GM12878 (cell line): ENCODE results near the gene TRIM58. TPM values are rescaled to one million over a fixed set of nuclear protein-coding genes. Genes with fewer than 3 reads are reported as not detected.

Experiments
- ATAC-seq: fragments of 200-7000 bp; cut with Tn5 transposase; 3 replicates; pipeline ENCODE4 v1.9.1; 2020; ENCODE audit warnings: mild to moderate bottlenecking, moderate library complexity
- BruUV-seq: library from RNA; stranded (reverse); fragments of 400-500 nt; replicated peaks from 2 replicates; lab custom pipeline; 2021; lab: Mats Ljungman, UMichigan
- CTCF ChIA-PET: fragments of 300-600 bp; sonication (Branson Sonifier 250); formaldehyde crosslinking; extraction: SDS; loops from one replicate; lab custom pipeline; 2021; ENCODE audit warnings: inconsistent platforms; lab: Yijun Ruan, JAX
- POLR2A ChIA-PET: fragments of 350-600 bp; formaldehyde crosslinking; extraction: SDS; loops from one replicate; lab custom pipeline; 2021; ENCODE audit warnings: inconsistent platforms; lab: Charles Lee
- RAD21 ChIA-PET: fragments of 300-600 bp; sonication (Branson Sonifier 250); formaldehyde crosslinking; loops from one replicate; lab custom pipeline; 2023; ENCODE audit warnings: antibody characterized with exemption; ENCODE audit not compliant: unreplicated experiment; lab: Charles Lee
- SMC1A ChIA-PET: fragments of 300-600 bp; sonication (Branson Sonifier 250); formaldehyde crosslinking; loops from one replicate; lab custom pipeline; 2023; ENCODE audit not compliant: unreplicated experiment, uncharacterized antibody; lab: Charles Lee
- DNase-seq: peaks from one replicate; pipeline ENCODE4 v3.0.0-alpha.2; 2011; ENCODE audit warnings: low read depth, low spot score
- FAIRE-seq: peaks from 3 replicates; lab custom pipeline; 2011; peaks lifted over from hg19 to GRCh38; lab: Jason Lieb, UNC
- H2AFZ ChIP-seq: 2 replicates; pipeline ENCODE4 v1.6.0; 2011; ENCODE audit warnings: low read depth, low read length, control low read depth; ENCODE audit not compliant: control insufficient read depth
- H3K27ac ChIP-seq: 2 replicates; pipeline ENCODE4 v1.5.1; 2011; ENCODE audit warnings: control low read depth; ENCODE audit not compliant: control insufficient read depth, insufficient read depth
- H3K27me3 ChIP-seq, 2 experiments: replicated peaks in 1 of 2; 2 replicates each; pipeline versions ENCODE4 v1.6.0 to v1.6.1; 2011; ENCODE audit warnings: low read length in 1 of 2; ENCODE audit not compliant: control insufficient read depth in 2 of 2, insufficient read depth in 2 of 2
- H3K36me3 ChIP-seq, 2 experiments: 2 replicates each; pipeline ENCODE4 v1.5.1; 2011; ENCODE audit warnings: low read length in 1 of 2; ENCODE audit not compliant: control insufficient read depth in 2 of 2, insufficient read depth in 2 of 2
- H3K4me1 ChIP-seq: 2 replicates; pipeline ENCODE4 v1.6.1; 2011; ENCODE audit warnings: mild to moderate bottlenecking, low read length, moderate library complexity, mixed read lengths; ENCODE audit not compliant: control insufficient read depth, insufficient read depth
- H3K4me2 ChIP-seq: 2 replicates; pipeline ENCODE4 v1.6.0; 2011; ENCODE audit warnings: control low read depth; ENCODE audit not compliant: control insufficient read depth, insufficient read depth
- H3K4me3 ChIP-seq: fragments of 200-600 bp; sonication (generic); 2 replicates; pipeline ENCODE4 v1.5.1; 2016
- H3K79me2 ChIP-seq: 2 replicates; pipeline ENCODE4 v1.6.0; 2011; ENCODE audit warnings: low read length; ENCODE audit not compliant: control insufficient read depth, insufficient read depth
- H3K9ac ChIP-seq: 2 replicates; pipeline ENCODE4 v1.8.0; 2011; ENCODE audit warnings: low read length, control low read depth, mixed read lengths; ENCODE audit not compliant: control insufficient read depth, insufficient read depth
- H3K9me3 ChIP-seq: replicated peaks from 3 replicates; pipeline ENCODE4 v1.5.1; 2011; ENCODE audit warnings: mild to moderate bottlenecking, low read length; ENCODE audit not compliant: control insufficient read depth, insufficient read depth
- H4K20me1 ChIP-seq: 2 replicates; pipeline ENCODE4 v1.6.0; 2011; ENCODE audit not compliant: control insufficient read depth, insufficient read depth
- CHD4 ChIP-seq: fragments of 200-600 bp; sonication (generic); IDR thresholded peaks from 2 replicates; pipeline ENCODE4 v1.6.1; 2016; ENCODE audit warnings: mild to moderate bottlenecking
- DPF2 ChIP-seq: fragments of 450-650 bp; IDR thresholded peaks from 2 replicates; pipeline ENCODE4 v1.6.1; 2017; ENCODE audit warnings: mild to moderate bottlenecking
- FOS ChIP-seq: IDR thresholded peaks from 3 replicates; pipeline ENCODE4 v1.6.1; 2011; ENCODE audit warnings: borderline replicate concordance; ENCODE audit not compliant: insufficient read length; ENCODE audit errors: extremely low read depth
- JUNB ChIP-seq: IDR thresholded peaks from 2 replicates; pipeline ENCODE4 v1.6.1; 2016; ENCODE audit warnings: antibody characterized with exemption, mild to moderate bottlenecking
- KAT2A ChIP-seq: conservative IDR thresholded peaks from 2 replicates; pipeline ENCODE4 v1.6.1; 2011; ENCODE audit warnings: low read depth, low read length; ENCODE audit not compliant: control insufficient read depth
- MEF2B ChIP-seq: fragments of 450-650 bp; IDR thresholded peaks from 2 replicates; pipeline ENCODE4 v1.6.1; 2018; ENCODE audit warnings: mild to moderate bottlenecking, moderate library complexity; ENCODE audit not compliant: partially characterized antibody, poor library complexity, severe bottlenecking
- NFIC ChIP-seq: IDR thresholded peaks from 2 replicates; pipeline ENCODE4 v1.6.1; 2012; ENCODE audit warnings: low read depth, mild to moderate bottlenecking, inconsistent platforms, low read length, moderate library complexity
- PAX8 ChIP-seq: fragments of 450-650 bp; IDR thresholded peaks from 2 replicates; pipeline ENCODE4 v1.6.1; 2017; ENCODE audit warnings: mild to moderate bottlenecking, moderate library complexity
- PML ChIP-seq: IDR thresholded peaks from 2 replicates; pipeline ENCODE4 v1.6.1; 2012; ENCODE audit warnings: low read length, inconsistent platforms
- POU2F2 ChIP-seq: IDR thresholded peaks from 3 replicates; pipeline ENCODE4 v1.6.1; 2011; ENCODE audit warnings: low read depth, mild to moderate bottlenecking, low read length, borderline replicate concordance
- RUNX3 ChIP-seq: IDR thresholded peaks from 2 replicates; pipeline ENCODE4 v1.6.1; 2012; ENCODE audit warnings: low read length, inconsistent platforms
- SMAD1 ChIP-seq: fragments of 450-650 bp; IDR thresholded peaks from 2 replicates; pipeline ENCODE4 v1.6.1; 2018; ENCODE audit warnings: mild to moderate bottlenecking, low read depth; ENCODE audit not compliant: partially characterized antibody
- SMARCA5 ChIP-seq: fragments of 450-650 bp; IDR thresholded peaks from 2 replicates; pipeline ENCODE4 v1.6.1; 2017; ENCODE audit warnings: mild to moderate bottlenecking
- SRF ChIP-seq, 2 experiments: IDR thresholded peaks; 2 replicates each; pipeline ENCODE4 v1.6.1; 2011; ENCODE audit warnings: low read depth in 2 of 2, low read length in 2 of 2, mild to moderate bottlenecking in 1 of 2, moderate library complexity in 1 of 2
- YY1 ChIP-seq: IDR thresholded peaks from 2 replicates; pipeline ENCODE4 v1.6.1; 2011; ENCODE audit warnings: low read depth, mild to moderate bottlenecking, low read length
- ZNF207 ChIP-seq: fragments of 450-650 bp; IDR thresholded peaks from 2 replicates; pipeline ENCODE4 v1.6.1; 2014; ENCODE audit warnings: antibody characterized with exemption, mild to moderate bottlenecking, borderline replicate concordance
- WGBS: methylation state at CpG from one replicate; pipeline ENCODE4 v1.1.6; 2016; ENCODE audit warnings: low lambda C conversion rate; ENCODE audit not compliant: insufficient replicate concordance, insufficient coverage; ENCODE audit errors: missing lambda C conversion rate; 5-methylcytosine and 5-hydroxymethylcytosine counted together
- in situ Hi-C: fragments of 300-500 bp; cut with MboI; formaldehyde crosslinking; loops from 9 replicates; pipeline ENCODE4 v1.14.3; 2018; ENCODE audit warnings: mixed read lengths
- intact Hi-C: fragments of 100-400 bp; cut with micrococcal nuclease; formaldehyde crosslinking; loops from one replicate; pipeline ENCODE4 v1.14.2; 2022; ENCODE audit not compliant: unreplicated experiment
- polyA plus RNA-seq, 11 experiments: library from polyadenylated mRNA; depleted of rRNA in 4 of 11; unstranded in 6 of 11; stranded (reverse) in 5 of 11; fragments of >200 nt; fragmentation: Nextera tagmentation in 4 of 11; fragmentation: Illumina TruSeq in 1 of 11; extraction: Ambion mirVana in 4 of 11; extraction: Trizol in 1 of 11; gene quantifications; 1 replicate in 1 of 11; 2 replicates in 10 of 11; pipeline versions ENCODE4 v1.2.1 to v1.2.3, GENCODE V29; 2011 to 2016; ENCODE audit warnings: inconsistent platforms in 2 of 11, missing spikeins in 2 of 11, low read depth in 1 of 11
- total RNA-seq, 4 experiments: library from RNA; depleted of rRNA in 3 of 4; stranded (reverse); fragments of >200 nt in 3 of 4; fragmentation: Illumina TruSeq in 1 of 4; extraction: Trizol in 1 of 4; gene quantifications; 2 replicates each; pipeline versions ENCODE4 v1.2.1 to v1.2.3, GENCODE V29; 2013 to 2021
- TF ChIP-seq, protein P1 (sequence below): fragments of 450-650 bp; IDR thresholded peaks from 2 replicates; pipeline ENCODE4 v1.6.1; 2017; ENCODE audit warnings: borderline replicate concordance

Gene TRIM58
- total and polyA plus RNA-seq, 10 of the 15 experiments (the other 5 are each of a cell fraction or from before 2014, with no cell fraction given): not detected

DNA sequence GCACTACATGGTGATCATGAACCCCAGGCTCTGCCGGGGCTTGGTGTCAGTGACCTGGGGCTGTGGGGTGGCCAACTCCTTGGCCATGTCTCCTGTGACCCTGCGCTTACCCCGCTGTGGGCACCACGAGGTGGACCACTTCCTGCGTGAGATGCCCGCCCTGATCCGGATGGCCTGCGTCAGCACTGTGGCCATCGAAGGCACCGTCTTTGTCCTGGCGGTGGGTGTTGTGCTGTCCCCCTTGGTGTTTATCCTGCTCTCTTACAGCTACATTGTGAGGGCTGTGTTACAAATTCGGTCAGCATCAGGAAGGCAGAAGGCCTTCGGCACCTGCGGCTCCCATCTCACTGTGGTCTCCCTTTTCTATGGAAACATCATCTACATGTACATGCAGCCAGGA is 39.0 kb downstream of the TRIM58 start:
- intact Hi-C loops: no loop called here
- H3K9me3 ChIP-seq: no peaks in the 10 kb centered on the region
- H3K9ac ChIP-seq: no peak overlapping the region
- H3K36me3 ChIP-seq: no peaks in the 10 kb centered on the region
- H2AFZ ChIP-seq: no peak overlapping the region
- no peaks in the 10 kb centered on the region for H3K4me1 ChIP-seq
- no peak overlapping the region for H3K4me2 ChIP-seq
- BruUV-seq: no TSS peak
- in situ Hi-C loops: no loop called here
- H3K79me2 ChIP-seq: no peaks in the 10 kb centered on the region
- ChIA-PET RAD21 (no interaction called here), POLR2A (no interaction called here), SMC1A (interaction anchor here (0.8 to 1.2 kb wide), 2 partner anchors 11 to 213 kb away, joined by 4 to 5 read pairs; no protein-coding TSS in a partner anchor), CTCF (interaction anchor here (0.9 kb wide), 1 partner anchor 12 kb away, joined by 3 read pairs; no protein-coding TSS in a partner anchor)
- H3K4me3 ChIP-seq: no peak overlapping the region
- H3K27ac ChIP-seq: no peak overlapping the region
- no peaks in the 10 kb centered on the region for H4K20me1 ChIP-seq
- H3K27me3 ChIP-seq: no peaks in the 10 kb centered on the region
- WGBS: 63% methylated on average over 14 of the region's 14 CpGs
- FAIRE-seq: no peak
- no peak for TF ChIP-seq PAX8
- no peak for TF ChIP-seq SRF (IDR thresholded peaks at IDR 0.05; ENCODE audit: low read depth in 2 of 2, low read length in 2 of 2)
- ATAC-seq: no peak
- no peak for DNase-seq

DNA sequence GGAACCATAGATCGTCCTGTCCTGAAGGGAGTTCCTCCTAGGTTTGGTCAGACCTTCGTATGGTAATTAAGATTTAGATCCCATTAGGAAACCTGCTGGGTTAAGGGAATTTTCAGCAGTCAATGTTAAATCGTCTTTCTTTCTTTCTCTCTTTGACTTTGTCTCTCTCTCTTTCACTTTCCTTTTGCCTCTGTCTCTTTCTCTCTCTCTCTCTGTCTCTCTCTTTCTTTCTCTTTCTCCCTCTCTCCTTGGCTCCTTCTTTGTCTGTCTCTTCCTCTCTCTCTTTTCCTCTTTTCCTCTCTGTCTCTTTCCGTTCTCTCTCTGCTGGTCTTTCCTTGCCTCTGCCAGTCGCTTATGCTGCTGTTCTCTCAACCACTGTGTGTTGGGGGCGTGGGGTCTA is 47.1 kb downstream of the TRIM58 start:
- Histone ChIP-seq H3K27ac (no peak overlapping the region), H3K4me3 (no peak overlapping the region), H4K20me1 (no peaks in the 10 kb centered on the region), H3K27me3 (no peaks in the 10 kb centered on the region), H3K4me2 (no peak overlapping the region), H2AFZ (no peak overlapping the region), H3K9ac (no peak overlapping the region), H3K9me3 (no peaks in the 10 kb centered on the region), H3K79me2 (no peaks in the 10 kb centered on the region), H3K4me1 (no peaks in the 10 kb centered on the region), H3K36me3 (no peaks in the 10 kb centered on the region)
- in situ Hi-C loops (no loop called here), intact Hi-C loops (no loop called here)
- ChIA-PET RAD21 (no interaction called here), POLR2A (no interaction called here), CTCF (no interaction called here), SMC1A (no interaction called here)
- TF ChIP-seq, protein P1, sequence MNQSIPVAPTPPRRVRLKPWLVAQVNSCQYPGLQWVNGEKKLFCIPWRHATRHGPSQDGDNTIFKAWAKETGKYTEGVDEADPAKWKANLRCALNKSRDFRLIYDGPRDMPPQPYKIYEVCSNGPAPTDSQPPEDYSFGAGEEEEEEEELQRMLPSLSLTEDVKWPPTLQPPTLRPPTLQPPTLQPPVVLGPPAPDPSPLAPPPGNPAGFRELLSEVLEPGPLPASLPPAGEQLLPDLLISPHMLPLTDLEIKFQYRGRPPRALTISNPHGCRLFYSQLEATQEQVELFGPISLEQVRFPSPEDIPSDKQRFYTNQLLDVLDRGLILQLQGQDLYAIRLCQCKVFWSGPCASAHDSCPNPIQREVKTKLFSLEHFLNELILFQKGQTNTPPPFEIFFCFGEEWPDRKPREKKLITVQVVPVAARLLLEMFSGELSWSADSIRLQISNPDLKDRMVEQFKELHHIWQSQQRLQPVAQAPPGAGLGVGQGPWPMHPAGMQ: no peak
- TF ChIP-seq FOS (no peak), JUNB (no peak), KAT2A (no peak), ZNF207 (no peak), PML (no peak), POU2F2 (no peak), DPF2 (no peak), SMAD1 (no peak), SMARCA5 (no peak), YY1 (no peak), MEF2B (no peak), CHD4 (no peak), RUNX3 (no peak), NFIC (no peak), SRF (IDR thresholded peaks at IDR 0.05; ENCODE audit: low read depth in 2 of 2, low read length in 2 of 2) (no peak)
- FAIRE-seq: no peak
- no peak for ATAC-seq
- WGBS: 21% methylated on average over 5 of the region's 6 CpGs
- BruUV-seq: no TSS peak
- DNase-seq: no peak
